Measurements from ENCODE around the gene DNAAF8.

DNAAF8 gene

GRCh38 chr16:4798456-4798855 lies 64.1 kb downstream of the DNAAF8 start:
- Histone ChIP-seq H3K4me3 (ENCODE audit: low read depth, low read length) (no peak overlapping the region), H3K27ac (no peak overlapping the region), H3K27me3 (replicated peaks) (no peaks in the 10 kb centered on the region), H3K36me3 (replicated peaks) (peaks cover 7% of the 10 kb centered on the region)
- in situ Hi-C loops (cut with HindIII; ENCODE audit: low pct_ligation_motif_present, low sequenced_read_pairs): no loop called here
- no peak for DNase-seq
- TF ChIP-seq CTCF (IDR thresholded peaks at IDR 0.05; ENCODE audit: low read depth, low read length, missing control alignments): no peak

Data from brain microvascular endothelial cell (primary cell).